PC-9 (cell line): ENCODE measurements around the gene SDHB. TPM values are rescaled to one million over a fixed set of nuclear protein-coding genes. Genes with fewer than 3 reads are reported as not detected.

Source experiments
- BruUV-seq: library from RNA; stranded (reverse); fragments of 400-500 nt; replicated peaks from 2 replicates; lab custom pipeline; 2021; lab: Mats Ljungman, UMichigan
- CTCF ChIA-PET: fragments of 300-600 bp; sonication (Branson Sonifier 250); formaldehyde crosslinking; loops from one replicate; lab custom pipeline; 2022; ENCODE audit warnings: antibody characterized with exemption; lab: Charles Lee
- POLR2A ChIA-PET: fragments of 300-600 bp; sonication (Branson Sonifier 250); formaldehyde crosslinking; loops from one replicate; lab custom pipeline; 2022; ENCODE audit warnings: antibody characterized with exemption; ENCODE audit not compliant: unreplicated experiment; lab: Charles Lee
- DNase-seq, 2 experiments: peaks; one replicate each; pipeline versions ENCODE4 v3.0.0 to v3.0.0-alpha.2; 2015 to 2022; ENCODE audit warnings: mixed read lengths in 1 of 2
- H2AFZ ChIP-seq: fragments of 200-600 bp; sonication (generic); 2 replicates; pipeline ENCODE4 v1.8.1; 2017; ENCODE audit warnings: antibody characterized with exemption
- H3F3A ChIP-seq: fragments of 200-600 bp; sonication (generic); 2 replicates; pipeline ENCODE4 v1.8.1; 2017; ENCODE audit warnings: antibody characterized with exemption, mild to moderate bottlenecking, low read depth; ENCODE audit not compliant: insufficient read depth
- H3K27ac ChIP-seq: fragments of 200-600 bp; sonication (generic); 2 replicates; pipeline ENCODE4 v1.6.1; 2016; ENCODE audit warnings: mixed run types
- H3K27me3 ChIP-seq: fragments of 200-600 bp; sonication (generic); 2 replicates; pipeline ENCODE4 v1.6.1; 2016; ENCODE audit warnings: low read depth, mixed run types; ENCODE audit not compliant: insufficient read depth
- H3K36me3 ChIP-seq: fragments of 200-600 bp; sonication (generic); 2 replicates; pipeline ENCODE4 v1.6.1; 2016; ENCODE audit warnings: low read depth, mixed run types
- H3K4me1 ChIP-seq: fragments of 200-600 bp; sonication (generic); replicated peaks from 2 replicates; pipeline ENCODE4 v1.6.1; 2016; ENCODE audit warnings: mixed run types; ENCODE audit not compliant: insufficient read depth
- H3K4me2 ChIP-seq: fragments of 200-600 bp; sonication (generic); 2 replicates; pipeline ENCODE4 v1.6.1; 2017; ENCODE audit warnings: mixed run types
- H3K4me3 ChIP-seq: fragments of 200-600 bp; sonication (generic); 2 replicates; pipeline ENCODE4 v1.6.1; 2016; ENCODE audit warnings: mixed run types
- H3K79me2 ChIP-seq: fragments of 200-600 bp; sonication (generic); 2 replicates; pipeline ENCODE4 v1.6.1; 2017; ENCODE audit warnings: low read depth, mixed run types
- H3K9me2 ChIP-seq: fragments of 200-600 bp; sonication (generic); 2 replicates; pipeline ENCODE4 v1.8.1; 2017; ENCODE audit warnings: mild to moderate bottlenecking; ENCODE audit not compliant: insufficient read depth
- H3K9me3 ChIP-seq: fragments of 200-600 bp; sonication (generic); 2 replicates; pipeline ENCODE4 v1.8.1; 2016; ENCODE audit warnings: low read depth; ENCODE audit not compliant: insufficient read depth
- H4K20me1 ChIP-seq: fragments of 200-600 bp; sonication (generic); 2 replicates; pipeline ENCODE4 v1.8.1; 2017; ENCODE audit not compliant: insufficient read depth
- EZH2 ChIP-seq: fragments of 200-600 bp; sonication (generic); IDR thresholded peaks from 2 replicates; pipeline ENCODE4 v1.8.0; 2017; ENCODE audit warnings: antibody characterized with exemption, low read depth
- intact Hi-C: fragments of 100-400 bp; cut with micrococcal nuclease; formaldehyde crosslinking; loops from one replicate; pipeline ENCODE4 v1.10.0; 2022; ENCODE audit not compliant: unreplicated experiment
- total RNA-seq: library from RNA; stranded (reverse); gene quantifications from 2 replicates; pipeline ENCODE4 v1.2.3, GENCODE V29; 2021
- TF ChIP-seq, protein P1 (sequence below): fragments of 200-600 bp; sonication (generic); conservative IDR thresholded peaks from 2 replicates; pipeline ENCODE4 v1.6.1; 2017; ENCODE audit warnings: mixed run types, antibody characterized with exemption, mild to moderate bottlenecking, moderate library complexity

Gene SDHB
- total RNA-seq, 1 experiment from 2014 or later, result 101 TPM

DNA sequence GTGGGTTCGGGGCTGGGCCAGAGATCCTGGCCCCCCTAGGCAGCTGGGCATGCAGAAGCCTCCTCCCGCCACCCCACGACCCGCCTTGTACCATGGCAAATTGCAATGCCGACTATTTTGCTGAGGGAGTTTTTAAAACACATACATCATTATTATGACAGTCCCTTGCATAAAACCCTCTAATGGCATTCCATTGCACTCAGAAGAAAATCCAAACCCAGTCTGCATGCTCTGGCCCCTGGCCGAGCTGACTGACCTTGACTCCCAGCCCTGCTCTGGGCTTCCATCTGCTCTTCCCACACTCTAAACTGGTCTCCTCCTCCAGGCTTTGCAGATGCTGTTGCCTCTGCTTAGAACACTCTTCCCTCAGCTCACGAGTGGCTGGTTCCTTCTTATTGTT lies 37.4 kb upstream of the SDHB start:
- CTCF ChIA-PET, result no interaction called here
- H3K79me2 ChIP-seq, result no peaks in the 10 kb centered on the region
- H3K4me1 ChIP-seq, result no peaks in the 10 kb centered on the region
- H3K27me3 ChIP-seq, result no peaks in the 10 kb centered on the region
- DNase-seq, result no peak
- no peak overlapping the region for H3K4me2 ChIP-seq
- no peaks in the 10 kb centered on the region for H3K9me2 ChIP-seq
- H4K20me1 ChIP-seq, result no peaks in the 10 kb centered on the region
- no peaks in the 10 kb centered on the region for H3K9me3 ChIP-seq
- no TSS peak for BruUV-seq
- no peak overlapping the region for H2AFZ ChIP-seq
- H3K36me3 ChIP-seq, result no peaks in the 10 kb centered on the region
- no peak overlapping the region for H3K27ac ChIP-seq
- intact Hi-C loops, result no loop called here
- no peak for TF ChIP-seq EZH2
- TF ChIP-seq, protein P1, sequence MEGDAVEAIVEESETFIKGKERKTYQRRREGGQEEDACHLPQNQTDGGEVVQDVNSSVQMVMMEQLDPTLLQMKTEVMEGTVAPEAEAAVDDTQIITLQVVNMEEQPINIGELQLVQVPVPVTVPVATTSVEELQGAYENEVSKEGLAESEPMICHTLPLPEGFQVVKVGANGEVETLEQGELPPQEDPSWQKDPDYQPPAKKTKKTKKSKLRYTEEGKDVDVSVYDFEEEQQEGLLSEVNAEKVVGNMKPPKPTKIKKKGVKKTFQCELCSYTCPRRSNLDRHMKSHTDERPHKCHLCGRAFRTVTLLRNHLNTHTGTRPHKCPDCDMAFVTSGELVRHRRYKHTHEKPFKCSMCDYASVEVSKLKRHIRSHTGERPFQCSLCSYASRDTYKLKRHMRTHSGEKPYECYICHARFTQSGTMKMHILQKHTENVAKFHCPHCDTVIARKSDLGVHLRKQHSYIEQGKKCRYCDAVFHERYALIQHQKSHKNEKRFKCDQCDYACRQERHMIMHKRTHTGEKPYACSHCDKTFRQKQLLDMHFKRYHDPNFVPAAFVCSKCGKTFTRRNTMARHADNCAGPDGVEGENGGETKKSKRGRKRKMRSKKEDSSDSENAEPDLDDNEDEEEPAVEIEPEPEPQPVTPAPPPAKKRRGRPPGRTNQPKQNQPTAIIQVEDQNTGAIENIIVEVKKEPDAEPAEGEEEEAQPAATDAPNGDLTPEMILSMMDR, result no peak
- no peaks in the 10 kb centered on the region for H3F3A ChIP-seq
- POLR2A ChIA-PET, result no interaction called here
- no peak overlapping the region for H3K4me3 ChIP-seq

DNA sequence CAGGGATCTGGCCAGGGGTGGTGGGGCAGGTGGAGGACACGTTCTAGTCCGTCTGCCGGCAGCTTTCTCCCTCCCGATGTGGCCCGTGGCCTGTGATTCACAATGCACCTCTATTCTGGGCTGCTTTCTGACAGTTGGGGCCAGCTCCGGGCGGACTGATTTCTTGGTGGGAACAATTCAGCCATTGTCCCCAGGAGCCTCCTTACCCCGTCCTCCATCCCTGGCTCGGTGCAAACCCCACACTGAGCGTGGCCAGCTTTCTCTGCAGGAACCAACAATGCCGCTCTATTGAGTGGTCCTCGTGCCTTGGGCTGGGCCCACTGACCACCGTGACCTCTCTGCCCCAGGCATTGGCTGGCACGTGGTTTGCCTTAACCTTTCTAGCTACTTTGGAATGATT lies 35.7 kb upstream of the SDHB start:
- intact Hi-C loops, result no loop called here
- ChIA-PET CTCF (interaction anchor here (0.6 kb wide), 1 partner anchor 448 kb away, joined by 10 read pairs; no protein-coding TSS in a partner anchor), POLR2A (interaction anchor here (0.6 kb wide), 1 partner anchor 306 kb away, joined by 3 read pairs; no protein-coding TSS in a partner anchor)
- no TSS peak for BruUV-seq
- Histone ChIP-seq H3F3A (no peaks in the 10 kb centered on the region), H3K4me3 (no peak overlapping the region), H3K27ac (no peak overlapping the region), H2AFZ (no peak overlapping the region), H3K79me2 (no peaks in the 10 kb centered on the region), H3K36me3 (no peaks in the 10 kb centered on the region), H3K4me2 (no peak overlapping the region), H3K9me2 (no peaks in the 10 kb centered on the region), H3K9me3 (no peaks in the 10 kb centered on the region), H3K27me3 (no peaks in the 10 kb centered on the region), H4K20me1 (no peaks in the 10 kb centered on the region), H3K4me1 (no peaks in the 10 kb centered on the region)
- DNase-seq, result no peak
- no peak for TF ChIP-seq EZH2
- TF ChIP-seq, protein P1, result no peak

DNA sequence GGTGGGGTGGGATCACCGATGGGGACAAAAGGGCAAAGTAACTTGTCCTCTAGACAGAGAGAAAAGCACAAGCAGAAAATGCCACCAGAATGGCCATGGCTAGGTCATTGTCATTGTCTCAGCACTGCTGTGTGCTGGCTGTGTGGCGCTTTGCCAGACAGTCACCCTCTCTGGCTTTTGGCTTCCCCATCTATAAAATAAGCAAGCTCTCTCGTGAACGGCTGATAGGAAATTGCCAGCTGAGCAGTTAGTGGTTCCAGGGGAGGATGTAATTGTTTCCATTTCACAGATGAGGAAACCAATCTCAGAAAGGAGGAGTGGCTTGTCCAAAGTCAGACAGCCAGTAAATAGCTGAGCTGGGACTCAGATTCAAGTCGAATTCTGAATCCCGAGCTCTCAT lies 32.9 kb upstream of the SDHB start:
- Histone ChIP-seq H3K9me2 (no peaks in the 10 kb centered on the region), H3K79me2 (no peaks in the 10 kb centered on the region), H4K20me1 (no peaks in the 10 kb centered on the region), H3K9me3 (no peaks in the 10 kb centered on the region), H3K36me3 (no peaks in the 10 kb centered on the region), H3K27me3 (no peaks in the 10 kb centered on the region), H3K4me3 (no peak overlapping the region), H3K4me2 (no peak overlapping the region), H3F3A (no peaks in the 10 kb centered on the region), H2AFZ (no peak overlapping the region), H3K4me1 (no peaks in the 10 kb centered on the region), H3K27ac (no peak overlapping the region)
- DNase-seq, result no peak
- no TSS peak for BruUV-seq
- intact Hi-C loops, result no loop called here
- POLR2A ChIA-PET, result no interaction called here
- CTCF ChIA-PET, result no interaction called here
- no peak for TF ChIP-seq EZH2
- TF ChIP-seq, protein P1, result no peak
